Skeletal muscle satellite cell (primary cell): ENCODE data around the gene ESR1.

Experiments
- H3K27me3 ChIP-seq: 2 replicates; pipeline ENCODE4 v1.7.0; 2013; ENCODE audit warnings: low read length; ENCODE audit not compliant: control insufficient read depth, insufficient read depth
- H3K36me3 ChIP-seq: 2 replicates; pipeline ENCODE4 v1.7.0; 2013; ENCODE audit warnings: mild to moderate bottlenecking, control low read depth, low read length; ENCODE audit not compliant: insufficient read depth
- H3K4me1 ChIP-seq: 2 replicates; pipeline ENCODE4 v1.7.0; 2013; ENCODE audit warnings: low read length; ENCODE audit not compliant: control insufficient read depth, insufficient read depth
- H3K4me2 ChIP-seq: 2 replicates; pipeline ENCODE4 v1.7.0; 2013; ENCODE audit warnings: mild to moderate bottlenecking, low read length
- H3K4me3 ChIP-seq: 2 replicates; pipeline ENCODE4 v1.7.0; 2013; ENCODE audit warnings: low read length
- H3K9ac ChIP-seq: 2 replicates; pipeline ENCODE4 v1.7.0; 2013; ENCODE audit warnings: mild to moderate bottlenecking, low read depth, low read length, moderate library complexity
- H3K9me3 ChIP-seq: replicated peaks from 2 replicates; pipeline ENCODE4 v1.7.0; 2013; ENCODE audit warnings: mild to moderate bottlenecking, control low read depth, low read length

ESR1 gene

DNA sequence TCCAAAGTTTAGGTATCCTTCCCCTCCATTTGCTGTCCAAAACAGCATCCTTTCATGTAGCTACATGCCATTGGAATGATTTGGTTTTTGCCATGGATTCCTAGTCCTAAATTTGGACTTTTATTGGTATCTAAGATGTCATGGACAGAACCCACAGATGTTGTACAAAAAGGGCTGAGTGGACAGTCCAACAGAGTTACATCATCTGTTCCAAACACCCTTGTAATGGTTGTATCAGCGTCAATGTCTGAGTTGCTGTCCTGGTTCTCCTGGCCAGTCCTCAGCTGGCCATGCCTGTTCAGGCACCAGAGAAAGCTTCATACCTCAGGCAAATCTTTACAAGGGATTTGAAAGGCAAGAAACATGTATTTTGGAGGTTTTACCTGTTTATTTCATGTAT lies 191.3 kb downstream of the ESR1 start:
- H3K4me1 ChIP-seq: peaks cover 14% of the 10 kb centered on the region
- H3K9me3 ChIP-seq: no peaks in the 10 kb centered on the region
- H3K9ac ChIP-seq: no peak overlapping the region
- no peaks in the 10 kb centered on the region for H3K36me3 ChIP-seq
- H3K27me3 ChIP-seq: no peaks in the 10 kb centered on the region
- H3K4me3 ChIP-seq: no peak overlapping the region
- no peak overlapping the region for H3K4me2 ChIP-seq

DNA sequence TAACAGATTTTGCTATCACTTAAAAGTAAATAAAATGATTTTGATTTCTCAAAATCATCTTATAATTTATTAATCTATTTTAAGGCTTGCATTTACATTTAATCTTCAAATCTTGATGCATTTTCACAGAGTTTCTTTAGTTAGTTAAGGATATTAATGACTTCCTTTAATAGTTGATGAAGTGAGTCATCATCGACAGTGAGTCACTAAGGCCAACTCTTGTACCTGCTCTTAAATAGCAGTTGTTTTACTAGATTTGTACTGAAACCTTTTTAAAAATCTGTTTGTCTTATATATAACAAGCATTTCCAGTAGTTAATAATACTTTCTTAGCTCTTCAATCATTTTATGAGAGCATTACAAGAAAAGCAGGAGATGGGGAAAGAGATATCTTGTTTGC lies 191.7 kb downstream of the ESR1 start:
- H3K4me2 ChIP-seq: no peak overlapping the region
- H3K9me3 ChIP-seq: no peaks in the 10 kb centered on the region
- H3K4me1 ChIP-seq: peaks cover 14% of the 10 kb centered on the region
- H3K4me3 ChIP-seq: no peak overlapping the region
- H3K36me3 ChIP-seq: no peaks in the 10 kb centered on the region
- H3K27me3 ChIP-seq: no peaks in the 10 kb centered on the region
- no peak overlapping the region for H3K9ac ChIP-seq

DNA sequence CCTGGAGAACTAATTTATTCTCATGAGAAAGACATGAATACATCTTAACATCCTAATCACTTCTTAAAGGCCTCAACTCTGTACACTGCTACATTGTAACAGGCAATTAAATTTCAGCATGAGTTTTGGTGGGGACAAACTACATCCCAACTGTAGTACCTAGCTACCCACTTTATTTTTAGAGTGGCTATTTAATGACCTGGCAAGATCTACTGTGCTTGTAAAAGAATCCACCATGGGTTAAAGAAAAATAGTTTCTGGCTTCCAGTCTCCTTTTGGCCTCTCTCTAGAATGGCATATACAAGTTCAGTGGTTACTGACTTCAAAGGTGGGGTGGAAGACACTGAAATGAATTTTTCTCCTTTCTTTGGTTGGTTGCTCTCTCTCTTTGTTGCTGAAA lies 193.9 kb downstream of the ESR1 start:
- Histone ChIP-seq H3K4me2 (no peak overlapping the region), H3K9me3 (no peaks in the 10 kb centered on the region), H3K27me3 (no peaks in the 10 kb centered on the region), H3K4me1 (peaks cover 14% of the 10 kb centered on the region), H3K4me3 (no peak overlapping the region), H3K9ac (no peak overlapping the region), H3K36me3 (no peaks in the 10 kb centered on the region)

DNA sequence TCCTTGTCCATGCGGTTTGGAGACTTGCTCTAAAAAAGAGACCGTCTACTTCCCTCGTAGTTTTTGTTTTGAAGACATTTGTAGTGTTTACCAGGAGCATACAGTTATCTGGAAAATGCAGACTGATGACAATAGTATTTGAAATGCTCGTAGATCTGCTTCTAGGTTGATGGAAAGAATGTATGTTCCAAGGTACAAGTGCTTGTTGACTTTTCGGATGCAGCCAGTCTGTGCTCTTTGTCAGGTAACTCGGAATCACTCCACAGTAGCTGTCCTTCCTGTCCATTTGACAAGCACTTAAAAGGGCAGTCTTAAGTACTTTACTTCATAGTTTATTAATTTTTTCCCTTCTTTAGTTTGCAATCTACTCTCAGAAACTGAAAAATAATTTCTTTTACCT lies 194.8 kb downstream of the ESR1 start:
- Histone ChIP-seq H3K4me2 (no peak overlapping the region), H3K9me3 (no peaks in the 10 kb centered on the region), H3K9ac (no peak overlapping the region), H3K36me3 (no peaks in the 10 kb centered on the region), H3K4me1 (peaks cover 14% of the 10 kb centered on the region), H3K4me3 (no peak overlapping the region), H3K27me3 (no peaks in the 10 kb centered on the region)

DNA sequence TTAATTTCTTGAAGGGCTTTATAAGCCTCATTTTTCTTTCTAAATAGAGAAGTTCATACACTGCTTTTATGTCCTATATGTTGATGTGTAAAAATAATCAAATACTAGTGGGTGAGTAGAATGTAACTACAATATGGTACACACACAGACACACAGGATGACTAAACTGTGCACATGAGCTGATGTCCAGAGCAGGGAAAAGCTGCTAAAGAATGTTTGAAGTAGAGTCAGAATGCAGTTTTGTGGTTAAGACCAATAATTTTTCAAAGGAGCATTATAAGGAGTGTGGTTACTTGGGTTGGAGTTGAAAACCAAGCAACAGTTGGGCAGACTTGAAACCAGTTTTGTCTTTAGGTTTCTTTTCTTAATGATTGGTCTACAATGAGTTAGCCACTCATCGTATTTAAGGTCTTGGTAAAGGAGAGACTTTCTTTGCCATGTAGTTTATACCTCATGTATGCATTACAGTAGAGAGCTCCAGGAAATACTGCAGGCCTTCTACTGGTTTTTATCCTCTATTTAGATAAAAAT lies 196.6 kb downstream of the ESR1 start:
- H3K9me3 ChIP-seq: no peaks in the 10 kb centered on the region
- H3K4me2 ChIP-seq: no peak overlapping the region
- peaks cover 7% of the 10 kb centered on the region for H3K4me1 ChIP-seq
- no peaks in the 10 kb centered on the region for H3K27me3 ChIP-seq
- no peak overlapping the region for H3K9ac ChIP-seq
- no peak overlapping the region for H3K4me3 ChIP-seq
- no peaks in the 10 kb centered on the region for H3K36me3 ChIP-seq

DNA sequence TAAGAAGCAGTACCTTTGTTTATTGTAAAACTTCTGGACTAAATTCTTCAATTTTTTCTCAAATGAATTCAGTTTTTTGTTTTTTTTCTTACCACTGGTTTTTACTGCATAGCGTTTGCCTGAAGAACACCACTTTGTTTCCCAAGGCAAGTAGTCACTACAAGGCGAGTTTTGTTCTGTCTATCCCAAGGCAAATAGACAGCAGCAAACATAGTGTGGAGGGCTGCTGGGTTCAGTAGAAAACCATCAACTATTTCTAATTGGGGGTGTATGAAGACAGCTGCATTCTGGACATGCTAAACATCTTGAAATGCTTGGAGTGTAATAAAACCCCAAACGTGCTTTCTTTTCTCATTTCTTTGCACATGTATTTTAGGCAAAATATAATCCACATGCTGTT lies 197.4 kb downstream of the ESR1 start:
- Histone ChIP-seq H3K4me3 (no peak overlapping the region), H3K4me2 (no peak overlapping the region), H3K9me3 (no peaks in the 10 kb centered on the region), H3K4me1 (no peaks in the 10 kb centered on the region), H3K9ac (no peak overlapping the region), H3K36me3 (no peaks in the 10 kb centered on the region), H3K27me3 (no peaks in the 10 kb centered on the region)

DNA sequence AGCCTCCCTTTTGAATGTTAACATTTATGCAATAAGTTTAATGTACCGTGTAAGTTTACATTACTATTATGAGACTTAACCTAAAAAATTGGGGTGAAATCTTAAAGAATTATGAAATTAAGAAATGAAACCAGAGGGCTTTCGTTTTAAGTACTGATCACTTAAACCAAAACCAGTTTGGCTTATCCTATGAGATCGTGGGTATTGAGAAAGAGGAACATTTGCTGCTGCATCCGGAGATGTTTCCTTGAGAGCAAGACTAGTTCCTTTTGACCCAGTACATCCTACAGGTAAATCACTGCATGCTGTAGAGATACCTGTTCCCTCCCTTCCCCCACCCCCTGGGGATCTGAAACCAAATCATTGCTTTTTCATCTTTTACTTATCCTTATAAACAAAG lies 201.3 kb downstream of the ESR1 start:
- H3K36me3 ChIP-seq: no peaks in the 10 kb centered on the region
- H3K27me3 ChIP-seq: no peaks in the 10 kb centered on the region
- H3K9me3 ChIP-seq: no peaks in the 10 kb centered on the region
- H3K4me2 ChIP-seq: no peak overlapping the region
- H3K9ac ChIP-seq: no peak overlapping the region
- H3K4me1 ChIP-seq: no peaks in the 10 kb centered on the region
- no peak overlapping the region for H3K4me3 ChIP-seq

DNA sequence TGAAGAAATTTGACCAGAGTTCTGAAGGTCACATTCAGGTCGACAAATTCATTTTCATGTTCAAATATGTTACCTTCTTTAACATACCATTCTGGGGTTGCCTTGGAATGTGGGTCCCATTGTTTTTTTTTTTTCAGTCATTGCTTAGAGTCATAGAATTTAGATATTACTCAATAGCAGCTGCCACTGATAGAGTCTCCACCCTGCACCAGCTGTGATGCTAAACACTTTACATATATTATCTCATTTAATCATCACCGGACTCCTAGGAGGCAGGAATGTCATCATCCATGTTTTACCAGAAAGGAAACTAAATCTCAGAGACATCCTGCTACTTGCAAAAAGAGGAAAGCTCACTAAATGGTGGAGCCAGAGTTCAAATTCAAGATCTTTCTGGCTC lies 204.7 kb downstream of the ESR1 start:
- Histone ChIP-seq H3K9me3 (no peaks in the 10 kb centered on the region), H3K9ac (no peak overlapping the region), H3K4me3 (no peak overlapping the region), H3K36me3 (no peaks in the 10 kb centered on the region), H3K4me1 (no peaks in the 10 kb centered on the region), H3K27me3 (no peaks in the 10 kb centered on the region), H3K4me2 (no peak overlapping the region)

DNA sequence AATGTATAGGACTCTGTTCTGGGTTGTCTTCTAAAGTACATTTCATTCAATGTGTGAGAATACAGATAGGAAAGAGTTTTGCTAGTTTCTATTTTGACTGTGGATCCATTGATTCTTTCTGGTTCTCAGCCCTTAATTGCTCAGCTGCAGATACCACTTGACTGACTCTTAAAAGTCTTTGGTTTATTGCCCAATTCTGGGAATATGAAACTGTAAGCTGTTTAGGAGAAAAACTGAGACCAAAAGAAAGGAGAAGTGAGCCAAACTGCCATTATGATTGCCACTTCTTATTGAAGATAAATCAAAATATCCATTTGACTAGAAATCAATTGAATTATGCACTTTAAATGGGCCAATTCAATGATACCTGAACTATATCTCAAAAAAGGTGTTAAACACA lies 211.4 kb downstream of the ESR1 start:
- Histone ChIP-seq H3K9ac (no peak overlapping the region), H3K36me3 (no peaks in the 10 kb centered on the region), H3K4me2 (no peak overlapping the region), H3K9me3 (no peaks in the 10 kb centered on the region), H3K4me1 (no peaks in the 10 kb centered on the region), H3K4me3 (no peak overlapping the region), H3K27me3 (no peaks in the 10 kb centered on the region)

DNA sequence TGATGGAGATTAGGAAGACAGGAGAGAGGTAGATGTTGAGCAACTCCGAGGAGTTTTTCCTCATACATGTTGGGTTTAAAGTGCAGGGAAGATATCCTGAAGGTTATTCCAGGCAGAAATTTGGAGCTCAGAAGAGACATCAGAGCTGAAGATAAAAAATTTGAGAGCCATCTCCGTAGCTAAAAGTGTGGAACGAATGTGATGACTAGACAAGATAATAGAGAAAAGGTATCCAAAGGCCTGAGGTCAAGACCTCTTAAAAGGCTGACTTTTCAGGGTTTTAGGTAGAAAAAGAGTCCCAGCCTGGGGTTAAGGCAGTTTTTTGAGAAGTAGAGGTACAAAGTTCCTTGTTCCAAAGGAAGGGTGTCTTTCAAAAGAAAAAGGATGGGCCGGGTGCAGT lies 214.8 kb downstream of the ESR1 start:
- H3K27me3 ChIP-seq: no peaks in the 10 kb centered on the region
- H3K4me2 ChIP-seq: no peak overlapping the region
- no peak overlapping the region for H3K4me3 ChIP-seq
- no peaks in the 10 kb centered on the region for H3K9me3 ChIP-seq
- H3K9ac ChIP-seq: no peak overlapping the region
- no peaks in the 10 kb centered on the region for H3K4me1 ChIP-seq
- H3K36me3 ChIP-seq: no peaks in the 10 kb centered on the region

DNA sequence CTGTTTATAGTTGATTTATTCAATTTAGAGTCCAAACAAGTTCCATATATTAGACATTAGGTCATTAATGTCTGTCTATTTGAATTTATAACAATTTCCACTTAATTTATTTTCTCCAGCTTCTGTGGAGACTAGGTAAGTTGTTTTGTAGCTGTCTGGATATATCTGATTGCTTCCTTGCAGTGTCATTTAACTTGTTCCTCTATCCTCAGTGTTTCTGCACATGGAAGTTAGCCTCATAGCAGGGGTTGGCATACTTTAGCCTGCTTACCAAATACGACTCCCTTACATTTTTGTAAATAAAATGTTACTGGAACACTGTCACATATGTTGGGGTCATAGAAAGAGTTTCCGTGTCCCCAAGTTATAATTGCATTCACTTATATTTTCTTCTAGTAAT lies 216.1 kb downstream of the ESR1 start:
- H3K9ac ChIP-seq: no peak overlapping the region
- H3K4me1 ChIP-seq: no peaks in the 10 kb centered on the region
- H3K4me2 ChIP-seq: no peak overlapping the region
- H3K4me3 ChIP-seq: no peak overlapping the region
- H3K36me3 ChIP-seq: no peaks in the 10 kb centered on the region
- H3K27me3 ChIP-seq: no peaks in the 10 kb centered on the region
- no peaks in the 10 kb centered on the region for H3K9me3 ChIP-seq

DNA sequence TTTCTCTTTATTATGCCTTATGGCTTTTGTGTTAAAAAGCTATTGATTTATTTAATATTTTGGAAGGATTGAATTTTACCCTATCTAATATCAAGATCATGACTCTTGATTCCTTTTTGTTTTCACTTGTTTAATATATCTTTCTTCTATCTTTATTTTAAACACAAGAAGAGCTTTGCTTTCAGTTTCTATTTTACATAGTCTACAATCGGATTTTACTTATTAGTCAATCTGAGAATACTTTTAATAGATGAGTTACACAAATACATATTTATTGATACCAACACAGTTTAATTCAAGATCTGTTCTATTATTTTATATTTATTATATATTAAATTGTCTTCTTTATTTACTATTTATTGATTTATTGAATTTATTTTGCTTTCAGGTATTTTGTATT lies 218.8 kb downstream of the ESR1 start:
- peak overlapping the region; percentile 35 for H3K9ac ChIP-seq
- no peaks in the 10 kb centered on the region for H3K4me1 ChIP-seq
- H3K27me3 ChIP-seq: no peaks in the 10 kb centered on the region
- H3K9me3 ChIP-seq: no peaks in the 10 kb centered on the region
- H3K4me2 ChIP-seq: peak overlapping the region; percentile 38
- H3K36me3 ChIP-seq: no peaks in the 10 kb centered on the region
- no peak overlapping the region for H3K4me3 ChIP-seq
